Measurements from ENCODE around the gene CLDN5.

DNA sequence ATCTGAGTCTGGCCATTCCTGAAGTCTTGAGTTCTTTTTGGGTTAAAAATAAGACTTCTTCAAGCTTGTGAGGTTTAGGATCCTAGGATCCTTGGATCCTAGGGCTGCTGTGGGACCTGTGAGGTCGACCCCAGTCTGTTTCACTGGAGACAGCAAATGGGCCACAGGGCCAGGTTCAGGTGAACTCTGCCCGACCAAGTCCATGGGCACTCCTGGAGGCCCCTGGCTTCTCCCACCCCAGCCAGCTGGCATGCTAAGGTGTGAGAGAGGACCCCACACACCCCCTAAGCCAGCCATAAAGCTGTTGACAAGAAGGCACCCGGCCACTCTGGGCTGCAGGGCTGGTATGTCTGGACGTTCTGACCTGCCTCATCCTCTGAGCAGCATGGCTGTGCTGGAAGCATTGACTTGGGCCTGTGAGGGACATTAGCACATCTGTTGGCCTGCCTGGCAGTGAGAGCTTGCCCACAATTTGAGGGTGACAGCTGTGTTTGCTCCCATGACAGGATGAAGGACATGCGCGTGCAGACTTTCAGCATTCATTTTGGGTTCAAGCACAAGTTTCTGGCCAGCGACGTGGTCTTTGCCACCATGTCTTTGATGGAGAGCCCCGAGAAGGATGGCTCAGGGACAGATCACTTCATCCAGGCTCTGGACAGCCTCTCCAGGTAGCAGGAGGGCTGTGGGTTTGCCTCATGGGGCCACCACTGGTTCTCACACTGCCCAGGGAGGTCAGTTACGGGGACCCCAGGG lies 16.0 kb downstream of the CLDN5 start:
- TF ChIP-seq POLR2AphosphoS5 (IDR thresholded peaks at IDR 0.05; ENCODE audit: borderline replicate concordance, low read depth, low read length): no peak
- no peak for TF ChIP-seq EZH2 (IDR thresholded peaks at IDR 0.05)
- TF ChIP-seq FOXP2 (optimal IDR thresholded peaks at IDR 0.05; ENCODE audit: control extremely low read depth, extremely low read length, insufficient read depth): no peak
